Transverse colon (tissue), 4 donors: ENCODE results near the gene LDHAL6B.

ENCODE experiments used
- CTCF ChIP-seq, 5 experiments: fragments of 200-600 bp in 3 of 5; fragments of 450-650 bp in 2 of 5; sonication (generic) in 3 of 5; IDR thresholded peaks; 1 replicate in 2 of 5; 2 replicates in 3 of 5; pipeline ENCODE4 v1.5.1; 2016 to 2017; ENCODE audit warnings: antibody characterized with exemption in 5 of 5, inconsistent platforms in 3 of 5, mild to moderate bottlenecking in 2 of 5, moderate library complexity in 1 of 5
- EP300 ChIP-seq: sonication (generic); formaldehyde crosslinking; IDR thresholded peaks from one replicate; pipeline ENCODE4 v1.6.1; 2017; ENCODE audit warnings: antibody characterized with exemption, low read depth
- POLR2A ChIP-seq: fragments of 450-650 bp; IDR thresholded peaks from one replicate; pipeline ENCODE4 v1.6.1; 2016; ENCODE audit warnings: antibody characterized with exemption, mild to moderate bottlenecking, moderate library complexity
- POLR2AphosphoS5 ChIP-seq, 3 donors: sonication (generic); formaldehyde crosslinking; IDR thresholded peaks; one replicate each; pipeline ENCODE4 v1.6.1; 2016; ENCODE audit warnings: antibody characterized with exemption in 3 of 3

DNA sequence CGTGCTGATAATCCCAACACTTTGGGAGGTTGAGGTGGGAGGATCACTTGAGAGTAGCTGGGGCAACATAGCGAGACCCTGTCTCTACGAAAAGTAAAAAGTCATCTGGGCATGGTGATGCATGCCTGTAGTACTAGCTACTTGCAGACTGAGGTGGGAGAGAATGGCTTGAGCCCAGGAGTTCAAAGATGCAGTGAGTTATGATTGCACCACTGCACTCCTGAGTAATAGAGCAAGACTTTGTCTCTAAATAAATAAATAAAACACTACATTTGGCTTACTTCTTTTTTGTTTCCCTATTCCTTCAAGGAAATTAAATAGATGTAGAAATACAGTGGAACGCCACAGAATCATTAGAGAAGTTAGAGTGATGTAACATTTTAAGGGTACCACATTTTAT lies 20.1 kb upstream of the LDHAL6B start:
- TF ChIP-seq CTCF (IDR thresholded peaks at IDR 0.05), result no peak
- TF ChIP-seq POLR2A, result no peak
- no peak for TF ChIP-seq POLR2AphosphoS5 (IDR thresholded peaks at IDR 0.05)
- TF ChIP-seq EP300, result no peak
